Thymus (tissue), 11 donors: ENCODE measurements around the gene DPP6. TPM values are rescaled to one million over a fixed set of nuclear protein-coding genes. Genes with fewer than 3 reads are reported as not detected.

Experiments
- DNase-seq, 9 donors: peaks; one replicate each; pipeline ENCODE4 v3.0.0-alpha.2; 2013; ENCODE audit warnings: low spot score in 9 of 9, low read depth in 6 of 9, missing footprints in 1 of 9
- H3K27ac ChIP-seq, 2 donors: one replicate each; pipeline ENCODE4 v1.5.1; 2013; ENCODE audit warnings: control low read depth in 1 of 2, low read depth in 1 of 2, low read length in 1 of 2, mild to moderate bottlenecking in 1 of 2, moderate library complexity in 1 of 2
- H3K27me3 ChIP-seq, 2 donors: one replicate each; pipeline ENCODE4 v1.5.1; 2013; ENCODE audit warnings: low read length in 1 of 2; ENCODE audit not compliant: control insufficient read depth in 2 of 2, insufficient read depth in 1 of 2
- H3K36me3 ChIP-seq, 2 donors: one replicate each; pipeline ENCODE4 v1.5.1; 2013; ENCODE audit warnings: low read length in 1 of 2, mild to moderate bottlenecking in 1 of 2, moderate library complexity in 1 of 2; ENCODE audit not compliant: control insufficient read depth in 2 of 2, insufficient read depth in 2 of 2
- H3K4me1 ChIP-seq, 2 donors: one replicate each; pipeline ENCODE4 v1.5.1; 2013; ENCODE audit warnings: low read length in 2 of 2; ENCODE audit not compliant: control insufficient read depth in 2 of 2, insufficient read depth in 2 of 2
- H3K4me3 ChIP-seq, 2 donors: one replicate each; pipeline ENCODE4 v1.5.1; 2013; ENCODE audit warnings: low read length in 2 of 2, control low read depth in 1 of 2, mild to moderate bottlenecking in 1 of 2
- H3K9me3 ChIP-seq, 2 donors: one replicate each; pipeline ENCODE4 v1.5.1; 2013; ENCODE audit warnings: low read length in 1 of 2, mild to moderate bottlenecking in 1 of 2; ENCODE audit not compliant: control insufficient read depth in 2 of 2, insufficient read depth in 1 of 2
- WGBS: extraction: QIAGEN DNeasy Blood & Tissue Kit; methylation state at CpG from one replicate; pipeline ENCODE4 v1.1.7; 2013; 5-methylcytosine and 5-hydroxymethylcytosine counted together
- polyA plus RNA-seq: library from polyadenylated mRNA; stranded (reverse); fragments of 200-250 nt; gene quantifications from one replicate; pipeline ENCODE4 v1.2.3, GENCODE V29; 2013
- total RNA-seq: library from RNA; stranded (reverse); fragments of 120-200 nt; gene quantifications from one replicate; pipeline ENCODE4 v1.2.4, GENCODE V29; 2013
- donor health status: healthy.

DPP6 gene
- total and polyA plus RNA-seq, 2 donors, result 0.75 to 4.5 TPM

- no peak overlapping the region for H3K27ac ChIP-seq
- no peaks in the 10 kb centered on the region for H3K4me1 ChIP-seq
- peaks cover 0 to 15% of the 10 kb centered on the region in 2 donors for H3K27me3 ChIP-seq
- no peaks in the 10 kb centered on the region for H3K9me3 ChIP-seq
- WGBS, result 69% methylated on average over 18 of the region's 18 CpGs
- H3K4me3 ChIP-seq, result no peak overlapping the region
- no peaks in the 10 kb centered on the region for H3K36me3 ChIP-seq
- no peak for DNase-seq
Observed at GRCh38 chr7:154872811-154873499, 820.8 kb downstream of the DPP6 start.

- Histone ChIP-seq H3K36me3 (no peaks in the 10 kb centered on the region), H3K27ac (no peak overlapping the region), H3K4me3 (no peak overlapping the region), H3K27me3 (peaks cover 0 to 8% of the 10 kb centered on the region in 2 donors), H3K4me1 (no peaks in the 10 kb centered on the region), H3K9me3 (no peaks in the 10 kb centered on the region)
- no peak for DNase-seq
- 78% methylated on average over 10 of the region's 10 CpGs for WGBS
Observed at GRCh38 chr7:154873500-154874121, 821.4 kb downstream of the DPP6 start.

DNA sequence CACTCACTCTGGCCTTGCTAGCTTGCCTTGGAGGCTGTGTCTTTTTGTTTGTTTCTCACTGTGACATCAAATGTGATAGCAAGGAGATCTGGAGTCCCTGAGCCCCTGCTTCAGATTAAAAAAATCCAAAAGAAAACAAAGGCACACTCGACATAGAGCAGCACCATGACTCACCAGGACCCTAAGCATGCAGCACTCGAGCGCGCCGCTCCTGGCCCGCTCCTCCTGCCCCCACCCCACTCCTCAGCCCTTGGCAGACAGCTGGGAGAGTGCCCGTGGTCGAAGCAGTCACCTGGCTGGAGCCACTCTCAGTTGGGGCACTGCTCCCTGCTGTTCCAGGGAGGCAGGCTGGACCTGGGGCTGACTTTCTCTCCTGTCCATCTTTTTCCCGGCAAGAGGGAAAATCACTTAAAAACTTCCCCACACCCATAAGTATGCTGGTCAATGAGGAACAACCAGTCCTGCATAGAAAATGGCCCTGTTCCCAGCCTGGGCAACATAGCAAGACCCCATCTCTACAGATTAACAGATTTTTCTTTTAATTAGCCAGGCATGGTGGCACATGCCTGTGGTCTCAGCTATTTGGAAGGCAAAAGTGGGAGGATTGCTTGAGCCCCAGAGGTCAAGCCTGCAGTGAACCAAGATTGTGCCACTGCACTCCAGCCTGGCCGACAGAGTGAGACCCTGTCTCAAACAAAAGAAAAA lies 822.4 kb downstream of the DPP6 start:
- no peak overlapping the region for H3K4me3 ChIP-seq
- no peaks in the 10 kb centered on the region for H3K36me3 ChIP-seq
- DNase-seq, result no peak
- 71% methylated on average over 10 of the region's 10 CpGs for WGBS
- H3K4me1 ChIP-seq, result no peaks in the 10 kb centered on the region
- H3K9me3 ChIP-seq, result no peaks in the 10 kb centered on the region
- no peak overlapping the region for H3K27ac ChIP-seq
- no peaks in the 10 kb centered on the region for H3K27me3 ChIP-seq

DNA sequence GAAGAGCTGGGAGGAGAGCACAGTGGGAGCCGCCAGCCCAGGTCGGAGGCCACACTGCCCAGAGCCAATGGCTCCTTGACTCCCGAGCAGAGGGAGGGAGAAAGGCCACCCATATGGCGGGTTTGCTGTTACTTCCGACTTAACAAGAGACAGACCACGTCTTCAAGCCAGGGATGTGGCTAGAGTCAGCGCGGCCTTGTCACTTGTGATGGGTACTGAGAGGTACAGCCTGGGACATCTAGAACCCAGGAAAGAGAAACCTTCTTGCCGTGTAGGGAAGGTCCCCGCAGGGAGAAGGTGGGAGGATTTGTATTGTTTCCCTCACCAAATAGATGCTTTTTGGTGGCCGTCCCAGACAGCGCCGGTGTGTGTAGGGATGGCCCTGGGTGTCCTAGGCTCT lies 823.1 kb downstream of the DPP6 start:
- no peak for DNase-seq
- H3K27ac ChIP-seq, result no peak overlapping the region
- H3K9me3 ChIP-seq, result no peaks in the 10 kb centered on the region
- no peaks in the 10 kb centered on the region for H3K36me3 ChIP-seq
- WGBS, result 91% methylated on average over 13 of the region's 13 CpGs
- H3K4me1 ChIP-seq, result no peaks in the 10 kb centered on the region
- H3K4me3 ChIP-seq, result no peak overlapping the region
- H3K27me3 ChIP-seq, result no peaks in the 10 kb centered on the region

DNA sequence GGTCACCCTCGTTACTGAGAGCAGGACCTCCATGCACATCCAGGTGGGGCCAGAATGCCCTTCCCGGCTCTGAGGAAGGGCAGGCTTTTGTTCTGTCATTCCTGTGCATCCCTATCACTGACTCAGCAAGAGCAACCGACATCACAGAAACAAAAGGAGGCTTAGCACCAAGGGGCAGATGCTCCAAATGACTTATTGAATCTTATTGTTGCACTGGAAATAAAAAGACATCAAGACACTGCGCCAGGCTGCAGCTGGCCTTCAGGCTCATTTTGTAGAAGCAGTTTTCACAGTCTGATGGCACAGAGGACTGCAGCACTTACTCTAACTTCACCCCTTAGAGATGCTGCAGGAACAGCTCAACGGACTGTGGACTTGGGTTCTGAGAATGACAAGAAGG lies 824.3 kb downstream of the DPP6 start:
- H3K27me3 ChIP-seq, result no peaks in the 10 kb centered on the region
- no peak overlapping the region for H3K27ac ChIP-seq
- WGBS, result 86% methylated on average over 5 of the region's 5 CpGs
- H3K4me3 ChIP-seq, result no peak overlapping the region
- H3K36me3 ChIP-seq, result no peaks in the 10 kb centered on the region
- H3K9me3 ChIP-seq, result no peaks in the 10 kb centered on the region
- DNase-seq, result no peak
- no peaks in the 10 kb centered on the region for H3K4me1 ChIP-seq

DNA sequence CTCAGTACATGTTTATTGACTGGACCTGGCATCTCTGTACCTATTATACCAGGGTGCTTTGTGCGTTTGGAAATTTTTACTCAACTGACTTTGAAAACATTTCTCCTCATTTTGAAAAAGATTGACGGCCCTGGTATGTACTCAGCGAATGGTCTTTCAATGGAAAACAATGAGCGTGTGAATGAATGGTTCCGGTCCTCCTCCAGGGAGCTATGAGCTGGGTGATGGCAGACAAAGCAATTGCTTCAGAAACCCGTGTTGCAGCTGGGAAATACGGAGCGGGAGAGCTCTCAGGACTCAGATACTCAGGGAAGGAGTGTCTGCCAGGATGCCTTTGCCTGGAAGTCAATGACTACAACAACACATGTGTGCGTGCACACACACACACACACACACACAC lies 824.8 kb downstream of the DPP6 start:
- Histone ChIP-seq H3K27me3 (no peaks in the 10 kb centered on the region), H3K36me3 (no peaks in the 10 kb centered on the region), H3K4me3 (no peak overlapping the region), H3K9me3 (no peaks in the 10 kb centered on the region), H3K4me1 (no peaks in the 10 kb centered on the region), H3K27ac (no peak overlapping the region)
- 85% methylated on average over 9 of the region's 9 CpGs for WGBS
- DNase-seq, result no peak

GRCh38 chr7:154879629-154880028 lies 827.4 kb downstream of the DPP6 start:
- no peaks in the 10 kb centered on the region for H3K27me3 ChIP-seq
- H3K4me1 ChIP-seq, result no peaks in the 10 kb centered on the region
- 77% methylated on average over 11 of the region's 11 CpGs for WGBS
- no peak overlapping the region for H3K27ac ChIP-seq
- no peaks in the 10 kb centered on the region for H3K36me3 ChIP-seq
- no peak overlapping the region for H3K4me3 ChIP-seq
- no peaks in the 10 kb centered on the region for H3K9me3 ChIP-seq
- DNase-seq, result no peak

GRCh38 chr7:154880513-154880912 lies 828.3 kb downstream of the DPP6 start:
- H3K36me3 ChIP-seq, result no peaks in the 10 kb centered on the region
- H3K4me3 ChIP-seq, result no peak overlapping the region
- H3K9me3 ChIP-seq, result no peaks in the 10 kb centered on the region
- H3K4me1 ChIP-seq, result no peaks in the 10 kb centered on the region
- WGBS, result 90% methylated on average over 9 of the region's 9 CpGs
- no peak for DNase-seq
- no peak overlapping the region for H3K27ac ChIP-seq
- no peaks in the 10 kb centered on the region for H3K27me3 ChIP-seq

DNA sequence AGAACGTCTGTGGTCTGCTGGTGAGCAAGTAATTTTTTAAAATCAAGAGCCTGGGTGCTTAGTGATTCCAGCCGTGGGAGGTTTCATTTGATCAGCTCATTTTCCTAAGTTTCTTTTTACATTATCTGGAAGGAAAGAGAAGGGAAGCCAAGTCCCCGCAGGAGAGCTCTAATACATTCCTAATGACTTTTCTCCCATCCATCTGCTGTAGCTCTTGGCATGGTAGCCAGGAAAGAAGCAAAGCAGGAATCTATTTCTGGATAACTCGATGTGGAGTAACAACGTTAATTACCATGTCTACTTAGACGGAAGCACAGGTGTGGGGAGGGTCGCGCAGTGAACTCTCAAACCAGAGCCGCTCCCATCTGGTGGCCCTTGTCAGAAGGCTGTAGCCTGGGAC lies 828.8 kb downstream of the DPP6 start:
- H3K27me3 ChIP-seq, result no peaks in the 10 kb centered on the region
- DNase-seq, result no peak
- WGBS, result 88% methylated on average over 9 of the region's 9 CpGs

More for the DNA sequence above, 828.8 kb downstream of the DPP6 start:
- no peaks in the 10 kb centered on the region for H3K4me1 ChIP-seq
- no peaks in the 10 kb centered on the region for H3K36me3 ChIP-seq
- H3K27ac ChIP-seq, result no peak overlapping the region
- no peak overlapping the region for H3K4me3 ChIP-seq
- H3K9me3 ChIP-seq, result no peaks in the 10 kb centered on the region
